ENCODE data around the gene PXYLP1. TPM values are rescaled to one million over a fixed set of nuclear protein-coding genes. Genes with fewer than 3 reads are reported as not detected.

PXYLP1 gene
- total RNA-seq, 4 donors from 2014 or later, result 9.9 to 11.7 (median 10.0) TPM

GRCh38 chr3:141218162-141218835 is 13.3 kb upstream of the PXYLP1 start:
- peaks cover 0 to under 1% (median 0%) of the 10 kb centered on the region in 4 donors for H3K9me3 ChIP-seq
- no peak overlapping the region for H3K27ac ChIP-seq
- H3K36me3 ChIP-seq, result no peaks in the 10 kb centered on the region
- no peaks in the 10 kb centered on the region for H3K27me3 ChIP-seq
- WGBS, 2 donors, result 39 to 60% methylated on average over 2 of the region's 2 CpGs
- H3K4me3 ChIP-seq, result no peak overlapping the region
- TF ChIP-seq, protein P1, sequence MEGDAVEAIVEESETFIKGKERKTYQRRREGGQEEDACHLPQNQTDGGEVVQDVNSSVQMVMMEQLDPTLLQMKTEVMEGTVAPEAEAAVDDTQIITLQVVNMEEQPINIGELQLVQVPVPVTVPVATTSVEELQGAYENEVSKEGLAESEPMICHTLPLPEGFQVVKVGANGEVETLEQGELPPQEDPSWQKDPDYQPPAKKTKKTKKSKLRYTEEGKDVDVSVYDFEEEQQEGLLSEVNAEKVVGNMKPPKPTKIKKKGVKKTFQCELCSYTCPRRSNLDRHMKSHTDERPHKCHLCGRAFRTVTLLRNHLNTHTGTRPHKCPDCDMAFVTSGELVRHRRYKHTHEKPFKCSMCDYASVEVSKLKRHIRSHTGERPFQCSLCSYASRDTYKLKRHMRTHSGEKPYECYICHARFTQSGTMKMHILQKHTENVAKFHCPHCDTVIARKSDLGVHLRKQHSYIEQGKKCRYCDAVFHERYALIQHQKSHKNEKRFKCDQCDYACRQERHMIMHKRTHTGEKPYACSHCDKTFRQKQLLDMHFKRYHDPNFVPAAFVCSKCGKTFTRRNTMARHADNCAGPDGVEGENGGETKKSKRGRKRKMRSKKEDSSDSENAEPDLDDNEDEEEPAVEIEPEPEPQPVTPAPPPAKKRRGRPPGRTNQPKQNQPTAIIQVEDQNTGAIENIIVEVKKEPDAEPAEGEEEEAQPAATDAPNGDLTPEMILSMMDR (IDR thresholded peaks at IDR 0.05), result no peak
- TF ChIP-seq POLR2A (IDR thresholded peaks at IDR 0.05), result no peak
- TF ChIP-seq EP300 (IDR thresholded peaks at IDR 0.05), result no peak
- H3K4me1 ChIP-seq, result no peaks in the 10 kb centered on the region
- no peak for DNase-seq (ENCODE audit: low spot score in 2 of 2)

DNA sequence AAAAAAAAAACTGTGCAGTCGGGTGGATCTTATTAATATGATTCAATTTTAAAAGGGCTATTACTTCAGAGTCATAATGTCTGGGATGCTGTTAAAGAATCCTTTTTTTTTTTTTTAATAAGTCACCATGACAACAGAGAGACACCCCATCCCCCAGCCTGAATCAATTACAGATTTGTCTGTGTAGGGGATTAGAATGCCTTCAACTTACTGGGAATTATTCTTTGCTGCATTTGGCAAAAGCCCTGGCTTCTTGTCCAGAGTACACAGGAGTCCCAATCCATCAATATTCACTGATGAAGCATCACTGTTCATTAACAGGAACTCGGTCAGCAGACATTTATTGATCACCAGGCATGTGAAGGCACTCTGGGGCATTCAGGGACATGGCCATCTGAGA is 12.7 kb upstream of the PXYLP1 start:
- DNase-seq (ENCODE audit: low spot score in 2 of 2), result no peak
- H3K27me3 ChIP-seq, result no peaks in the 10 kb centered on the region
- no peak overlapping the region for H3K27ac ChIP-seq
- H3K36me3 ChIP-seq, result no peaks in the 10 kb centered on the region
- TF ChIP-seq, protein P1 (IDR thresholded peaks at IDR 0.05), result no peak
- TF ChIP-seq POLR2A (IDR thresholded peaks at IDR 0.05) (no peak), EP300 (IDR thresholded peaks at IDR 0.05) (no peak)
- H3K9me3 ChIP-seq, result peaks cover 0 to 3% (median 0%) of the 10 kb centered on the region in 4 donors
- 55 to 64% methylated on average over 2 of the region's 2 CpGs for WGBS, 2 donors
- no peak overlapping the region for H3K4me3 ChIP-seq
- H3K4me1 ChIP-seq, result no peaks in the 10 kb centered on the region

GRCh38 chr3:141223673-141224166 is 7.9 kb upstream of the PXYLP1 start:
- WGBS, 2 donors, result 97 to 99% methylated on average over 2 of the region's 2 CpGs
- no peaks in the 10 kb centered on the region for H3K36me3 ChIP-seq
- H3K4me1 ChIP-seq, result no peaks in the 10 kb centered on the region
- no peaks in the 10 kb centered on the region for H3K27me3 ChIP-seq
- DNase-seq (ENCODE audit: low spot score in 2 of 2), result no peak
- TF ChIP-seq EP300 (IDR thresholded peaks at IDR 0.05) (no peak), POLR2A (IDR thresholded peaks at IDR 0.05) (no peak)
- TF ChIP-seq, protein P1 (IDR thresholded peaks at IDR 0.05), result no peak
- no peak overlapping the region for H3K4me3 ChIP-seq
- no peak overlapping the region for H3K27ac ChIP-seq
- peaks cover 0 to 3% (median 0%) of the 10 kb centered on the region in 4 donors for H3K9me3 ChIP-seq

DNA sequence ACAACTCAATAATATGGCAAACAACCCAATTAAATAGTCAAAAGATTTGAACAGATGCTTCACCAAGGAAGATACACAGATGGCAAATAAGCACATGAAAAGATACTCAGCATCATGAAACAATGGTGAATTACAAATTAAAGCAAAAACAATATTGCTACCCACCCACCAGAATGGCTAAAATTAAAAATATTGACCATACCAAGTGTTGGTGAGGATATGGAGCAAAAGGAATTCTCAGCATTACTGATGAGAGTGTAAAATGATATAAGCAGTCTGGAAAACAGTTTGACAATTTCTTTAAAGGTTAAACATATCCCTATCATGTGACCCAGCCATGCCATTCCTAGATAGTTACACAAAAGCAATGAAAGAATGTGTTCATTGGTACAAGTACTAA is 5.7 kb upstream of the PXYLP1 start:
- Histone ChIP-seq H3K9me3 (peaks cover 0 to 3% (median 0%) of the 10 kb centered on the region in 4 donors), H3K27ac (no peak overlapping the region), H3K4me3 (no peak overlapping the region), H3K36me3 (no peaks in the 10 kb centered on the region), H3K4me1 (peaks cover 0 to 8% (median 3%) of the 10 kb centered on the region in 4 donors), H3K27me3 (no peaks in the 10 kb centered on the region)
- DNase-seq (ENCODE audit: low spot score in 2 of 2), result no peak
- TF ChIP-seq POLR2A (IDR thresholded peaks at IDR 0.05), result no peak

GRCh38 chr3:141227216-141227615 is 4.4 kb upstream of the PXYLP1 start:
- Histone ChIP-seq H3K4me3 (no peak overlapping the region), H3K36me3 (no peaks in the 10 kb centered on the region), H3K27ac (no peak overlapping the region), H3K27me3 (no peaks in the 10 kb centered on the region), H3K9me3 (peaks cover 0 to 3% (median 0%) of the 10 kb centered on the region in 4 donors), H3K4me1 (peaks cover 0 to 10% (median 3%) of the 10 kb centered on the region in 4 donors)
- 74 to 78% methylated on average over 3 of the region's 3 CpGs for WGBS, 2 donors
- no peak for DNase-seq (ENCODE audit: low spot score in 2 of 2)
- TF ChIP-seq POLR2A (IDR thresholded peaks at IDR 0.05) (no peak), EP300 (IDR thresholded peaks at IDR 0.05) (no peak)
- TF ChIP-seq, protein P1 (IDR thresholded peaks at IDR 0.05), result no peak

Data from tibial nerve (tissue), 4 donors.